ENCODE measurements around the gene TRERF1.

DNA sequence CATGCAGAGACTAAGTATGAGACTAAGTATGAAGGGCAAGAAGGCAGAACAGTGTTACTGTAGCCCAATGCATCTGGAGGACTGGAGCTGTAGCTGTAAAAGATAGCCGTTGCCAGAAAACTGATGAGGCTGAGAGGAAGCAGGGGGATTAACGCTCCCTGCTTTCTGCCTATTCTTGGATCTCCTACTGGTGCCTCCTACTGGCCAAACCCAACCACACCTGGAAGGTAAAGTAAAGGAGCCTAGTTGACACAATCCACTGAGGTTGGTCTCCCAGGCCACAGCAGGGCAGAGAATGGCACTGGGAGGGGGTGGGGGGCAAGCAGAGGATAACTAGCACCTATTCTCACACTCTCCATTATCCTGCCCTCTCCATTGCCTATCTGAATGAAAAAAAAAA, 129.1 kb downstream of the TRERF1 start:
- TF ChIP-seq POLR2A (IDR thresholded peaks at IDR 0.05; ENCODE audit: low read depth, low read length) (no peak), TAF1 (IDR thresholded peaks at IDR 0.05; ENCODE audit: borderline replicate concordance, low read depth, low read length) (no peak), POLR2AphosphoS5 (IDR thresholded peaks at IDR 0.05; ENCODE audit: low read depth, low read length) (no peak)
